ENCODE results near the gene OOSP1.

The OOSP1 gene

DNA sequence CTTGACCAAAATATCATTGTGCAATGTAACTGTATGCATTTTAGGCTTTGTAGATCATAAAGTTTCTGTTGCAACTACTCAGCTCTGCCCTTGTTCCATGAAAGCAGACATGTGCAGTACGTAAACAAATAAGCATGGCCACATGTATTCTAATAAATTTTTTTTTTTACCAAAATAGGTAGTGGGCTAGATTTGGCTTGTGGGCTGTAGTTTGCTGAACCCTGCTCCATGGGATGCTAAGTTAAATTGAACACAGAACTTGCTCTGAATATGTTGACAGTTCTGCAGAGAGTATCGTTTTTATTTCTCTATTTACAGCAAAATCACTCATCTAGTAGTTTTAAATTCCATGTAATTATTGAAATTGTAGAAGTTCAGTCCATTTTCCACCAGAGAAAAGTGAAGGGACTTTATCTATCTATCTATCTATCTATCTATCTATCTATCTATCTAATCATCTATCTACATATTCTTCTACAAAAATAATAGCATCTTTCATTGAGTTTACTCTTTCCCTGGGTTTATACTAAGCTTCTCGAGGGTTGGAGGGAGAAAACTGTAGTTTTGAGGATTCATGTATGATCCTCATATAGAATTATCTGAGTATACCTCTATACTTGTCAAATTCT lies 16.1 kb downstream of the OOSP1 start:
- H3K9me3 ChIP-seq = no peaks in the 10 kb centered on the region
- no peaks in the 10 kb centered on the region for H3K36me3 ChIP-seq
- H3K27me3 ChIP-seq = no peaks in the 10 kb centered on the region
- no peaks in the 10 kb centered on the region for H4K20me1 ChIP-seq
- H3K9ac ChIP-seq = no peak overlapping the region
- no peak overlapping the region for H3K27ac ChIP-seq
- no peaks in the 10 kb centered on the region for H3K4me1 ChIP-seq
- no peak overlapping the region for H3K4me2 ChIP-seq
- H3K4me3 ChIP-seq = no peak overlapping the region
- TF ChIP-seq Cebpa-rat (IDR thresholded peaks at IDR 0.05) = no peak

DNA sequence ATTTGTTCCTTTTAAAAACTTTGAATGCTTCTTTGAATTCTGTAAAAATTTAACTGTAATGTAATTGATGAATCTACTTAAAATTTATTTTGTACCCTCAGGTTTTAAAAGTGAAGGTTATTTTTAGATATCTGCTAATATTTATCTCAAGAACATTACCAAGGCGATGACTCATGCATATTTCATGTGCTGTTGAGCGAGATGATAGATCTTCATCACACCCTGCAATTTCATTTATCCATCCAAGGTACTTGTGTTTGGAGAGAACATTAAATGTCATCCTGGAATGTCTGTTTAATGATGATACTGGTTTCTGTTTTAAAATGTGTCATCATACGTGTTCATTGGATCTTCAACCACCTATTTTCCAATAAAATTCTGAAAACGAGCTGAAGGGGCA lies 18.9 kb downstream of the OOSP1 start:
- Histone ChIP-seq H3K4me2 (no peak overlapping the region), H3K36me3 (no peaks in the 10 kb centered on the region), H3K9ac (no peak overlapping the region), H3K4me3 (no peak overlapping the region), H3K27ac (no peak overlapping the region), H3K9me3 (no peaks in the 10 kb centered on the region), H4K20me1 (no peaks in the 10 kb centered on the region), H3K27me3 (no peaks in the 10 kb centered on the region), H3K4me1 (no peaks in the 10 kb centered on the region)
- TF ChIP-seq Cebpa-rat (IDR thresholded peaks at IDR 0.05) = no peak

DNA sequence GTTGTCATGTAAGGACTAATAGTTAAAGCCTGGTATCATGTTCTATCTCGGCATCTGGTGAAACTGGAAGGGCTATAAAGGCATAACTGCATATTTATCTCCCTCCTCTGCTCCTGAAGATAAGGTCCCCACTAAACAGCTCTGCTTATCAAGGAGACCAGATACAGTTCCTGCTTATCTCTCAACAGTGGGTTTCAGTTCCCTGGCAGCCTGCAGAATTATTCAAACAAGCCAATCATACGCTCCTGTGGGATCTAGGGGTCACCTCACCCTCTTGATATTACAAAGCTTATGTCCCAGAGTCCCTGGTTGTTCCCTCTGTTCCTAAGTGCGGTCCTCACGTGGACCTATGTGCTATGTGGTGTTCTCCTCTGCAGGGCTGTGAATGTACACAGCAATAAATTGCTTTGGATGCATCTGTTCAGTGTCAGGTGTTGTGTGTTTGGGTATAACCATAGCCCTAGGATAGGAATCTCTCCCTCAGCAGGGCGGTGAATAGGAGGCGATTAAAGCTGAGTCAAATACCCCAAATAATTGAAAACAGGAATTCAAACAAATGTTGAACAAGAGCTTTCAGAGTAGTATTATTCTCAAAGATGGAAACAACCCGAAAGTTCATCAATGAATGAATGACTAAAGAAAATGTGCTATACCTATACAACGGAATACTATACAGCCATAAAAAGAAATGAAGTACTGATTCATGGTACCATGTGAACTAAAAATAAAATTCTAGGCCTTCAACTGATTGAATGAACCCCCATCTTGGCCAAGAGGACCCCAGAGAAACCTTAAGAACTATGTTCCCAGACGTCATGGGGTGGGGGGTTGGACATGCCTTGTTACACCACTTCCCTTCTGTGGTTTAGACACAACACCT lies 22.5 kb downstream of the OOSP1 start:
- no peak overlapping the region for H3K27ac ChIP-seq
- H3K9me3 ChIP-seq = no peaks in the 10 kb centered on the region
- no peaks in the 10 kb centered on the region for H3K27me3 ChIP-seq
- no peak overlapping the region for H3K4me3 ChIP-seq
- no peaks in the 10 kb centered on the region for H3K4me1 ChIP-seq
- no peak overlapping the region for H3K4me2 ChIP-seq
- no peak for TF ChIP-seq Cebpa-rat (IDR thresholded peaks at IDR 0.05)
- H3K9ac ChIP-seq = no peak overlapping the region
- H4K20me1 ChIP-seq = no peaks in the 10 kb centered on the region
- H3K36me3 ChIP-seq = no peaks in the 10 kb centered on the region

DNA sequence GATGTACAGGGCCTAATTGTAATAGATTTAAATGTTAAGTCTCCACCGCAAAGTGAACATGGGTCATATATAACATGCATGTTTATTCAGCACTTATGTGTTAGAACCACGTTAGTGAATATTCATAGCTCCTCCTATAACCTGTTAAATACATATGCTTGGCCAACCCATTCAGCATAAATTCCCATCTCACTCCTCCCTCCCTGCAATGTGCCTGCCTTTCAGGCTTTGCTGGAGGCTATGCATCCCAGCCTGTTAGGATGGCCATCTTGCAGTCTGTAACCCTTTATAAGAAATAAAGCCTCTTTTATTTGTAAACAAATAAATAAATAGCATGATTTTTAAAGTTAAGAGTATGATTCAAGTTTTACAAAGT lies 23.9 kb downstream of the OOSP1 start:
- TF ChIP-seq Cebpa-rat (IDR thresholded peaks at IDR 0.05) = no peak
- Histone ChIP-seq H4K20me1 (no peaks in the 10 kb centered on the region), H3K27me3 (no peaks in the 10 kb centered on the region), H3K9me3 (no peaks in the 10 kb centered on the region), H3K4me1 (no peaks in the 10 kb centered on the region), H3K27ac (no peak overlapping the region), H3K9ac (no peak overlapping the region), H3K4me3 (no peak overlapping the region), H3K4me2 (no peak overlapping the region), H3K36me3 (no peaks in the 10 kb centered on the region)

DNA sequence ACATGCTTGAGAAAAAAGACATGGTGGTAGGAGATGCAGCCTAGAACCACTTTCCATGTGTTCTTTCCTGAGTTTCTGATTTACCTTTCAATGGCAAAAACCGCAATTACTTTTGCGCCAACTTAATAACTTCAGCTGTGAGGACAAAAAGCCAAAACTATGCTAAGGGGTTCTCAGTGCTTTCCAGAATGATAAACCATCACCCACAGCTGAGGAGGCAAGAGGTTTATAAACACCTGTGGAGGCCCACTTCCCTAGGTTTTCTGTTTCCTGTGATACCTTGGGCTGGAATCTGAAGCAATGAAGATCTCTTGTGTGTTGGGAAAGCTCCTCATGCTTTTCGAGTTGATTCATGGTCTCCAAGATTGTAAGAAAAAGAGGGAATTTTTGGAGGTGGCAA lies 25.5 kb downstream of the OOSP1 start, which contains the start of gene OOSP4A:
OOSP4A (plus strand) TSS at position 301 of the 400 bp plus-strand sequence; CDS start at position 301, 0 bp downstream.
- Histone ChIP-seq H3K4me2 (no peak within 1 kb of the TSS), H4K20me1 (no peaks in the 10 kb centered on the region), H3K4me1 (no peaks in the 10 kb centered on the region), H3K36me3 (no peaks in the 10 kb centered on the region), H3K4me3 (no peak within 1 kb of the TSS), H3K9ac (no peak within 1 kb of the TSS), H3K27ac (no peak within 1 kb of the TSS), H3K27me3 (no peaks in the 10 kb centered on the region), H3K9me3 (no peaks in the 10 kb centered on the region)
- no peak for TF ChIP-seq Cebpa-rat (IDR thresholded peaks at IDR 0.05)

DNA sequence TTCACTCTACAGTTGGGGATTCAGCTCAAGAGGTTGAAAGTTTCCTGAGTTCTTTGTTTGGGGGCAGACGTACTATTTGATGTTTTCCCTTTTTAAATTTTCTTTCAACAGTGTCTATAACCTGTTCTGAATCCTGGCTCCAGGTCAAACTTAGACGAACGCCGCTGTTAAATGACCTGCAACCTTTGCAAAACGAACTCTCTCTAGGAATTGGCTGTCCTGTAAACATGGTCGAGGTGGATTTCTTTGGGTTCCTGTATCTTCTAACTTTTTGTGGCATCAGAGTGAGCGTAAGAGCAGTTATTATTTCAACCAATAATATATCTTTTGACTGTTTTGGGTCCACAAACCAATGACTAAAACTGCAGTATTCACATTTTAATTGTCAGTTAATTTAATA lies 27.2 kb downstream of the OOSP1 start:
- no peak for TF ChIP-seq Cebpa-rat (IDR thresholded peaks at IDR 0.05)
- no peak overlapping the region for H3K27ac ChIP-seq

DNA sequence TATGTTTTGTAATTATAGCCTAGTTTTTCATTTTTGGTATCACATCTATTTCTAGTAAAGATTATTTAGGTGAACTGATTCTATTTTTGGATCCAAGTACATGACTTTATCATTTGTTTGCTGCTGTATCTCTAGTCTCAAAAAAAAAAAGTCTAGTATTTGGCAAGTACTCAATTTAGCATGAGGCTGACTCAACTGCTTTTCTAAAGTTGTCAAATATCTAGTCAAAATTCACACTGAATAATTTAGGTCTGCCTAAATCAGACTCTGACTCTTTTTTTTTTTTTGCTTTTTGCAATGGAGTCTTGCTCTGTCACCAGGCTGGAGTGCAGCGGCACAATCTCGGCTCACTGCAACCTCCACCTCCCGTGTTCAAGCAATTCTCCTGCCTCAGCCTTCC lies 28.0 kb downstream of the OOSP1 start:
- Histone ChIP-seq H3K9ac (no peak overlapping the region), H3K4me1 (no peaks in the 10 kb centered on the region), H3K9me3 (no peaks in the 10 kb centered on the region), H3K36me3 (no peaks in the 10 kb centered on the region), H3K27me3 (no peaks in the 10 kb centered on the region), H4K20me1 (no peaks in the 10 kb centered on the region), H3K27ac (no peak overlapping the region), H3K4me2 (no peak overlapping the region), H3K4me3 (no peak overlapping the region)
- no peak for TF ChIP-seq Cebpa-rat (IDR thresholded peaks at IDR 0.05)

More for the DNA sequence above, 27.2 kb downstream of the OOSP1 start:
- no peak overlapping the region for H3K4me3 ChIP-seq
- H3K9ac ChIP-seq = no peak overlapping the region
- H3K36me3 ChIP-seq = no peaks in the 10 kb centered on the region
- H3K9me3 ChIP-seq = no peaks in the 10 kb centered on the region
- no peak overlapping the region for H3K4me2 ChIP-seq
- H4K20me1 ChIP-seq = no peaks in the 10 kb centered on the region
- H3K27me3 ChIP-seq = no peaks in the 10 kb centered on the region
- H3K4me1 ChIP-seq = no peaks in the 10 kb centered on the region

DNA sequence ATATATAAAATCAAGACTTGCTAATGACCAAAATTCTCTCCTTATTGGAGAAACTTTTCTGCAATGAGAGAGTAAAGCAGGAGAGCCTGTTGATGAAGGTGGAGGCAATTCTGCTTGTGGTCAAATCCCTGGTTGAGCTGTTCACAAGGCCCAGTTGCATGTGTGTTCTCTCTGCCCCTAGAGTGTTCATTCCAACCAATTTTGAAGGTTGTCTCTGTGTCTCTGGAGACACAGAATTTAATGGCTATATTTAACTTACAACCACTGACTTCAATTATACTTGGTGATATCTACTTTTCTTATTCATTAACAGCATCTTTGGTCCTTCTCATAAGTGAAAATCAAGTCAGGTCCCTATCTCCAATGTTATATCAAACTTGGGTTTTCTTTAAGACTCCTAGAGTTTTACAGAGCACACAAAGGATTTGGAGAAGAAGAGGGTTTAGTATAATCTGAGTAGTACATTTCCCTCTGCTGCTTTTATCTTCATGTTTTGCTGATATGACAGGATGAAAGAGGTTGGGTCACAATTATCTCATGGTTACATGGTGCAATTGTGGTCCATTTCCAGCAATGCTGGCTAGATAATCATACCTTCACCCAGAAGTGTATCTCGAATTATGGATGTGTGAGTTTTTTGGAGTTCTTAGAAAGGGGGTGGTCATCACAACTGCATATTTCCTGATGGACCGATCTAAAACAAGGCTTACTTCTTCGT lies 29.6 kb downstream of the OOSP1 start:
- Histone ChIP-seq H3K9me3 (no peaks in the 10 kb centered on the region), H3K4me1 (no peaks in the 10 kb centered on the region), H4K20me1 (no peaks in the 10 kb centered on the region), H3K27me3 (no peaks in the 10 kb centered on the region), H3K27ac (no peak overlapping the region), H3K36me3 (no peaks in the 10 kb centered on the region), H3K4me3 (no peak overlapping the region), H3K4me2 (no peak overlapping the region), H3K9ac (no peak overlapping the region)
- no peak for TF ChIP-seq Cebpa-rat (IDR thresholded peaks at IDR 0.05)

DNA sequence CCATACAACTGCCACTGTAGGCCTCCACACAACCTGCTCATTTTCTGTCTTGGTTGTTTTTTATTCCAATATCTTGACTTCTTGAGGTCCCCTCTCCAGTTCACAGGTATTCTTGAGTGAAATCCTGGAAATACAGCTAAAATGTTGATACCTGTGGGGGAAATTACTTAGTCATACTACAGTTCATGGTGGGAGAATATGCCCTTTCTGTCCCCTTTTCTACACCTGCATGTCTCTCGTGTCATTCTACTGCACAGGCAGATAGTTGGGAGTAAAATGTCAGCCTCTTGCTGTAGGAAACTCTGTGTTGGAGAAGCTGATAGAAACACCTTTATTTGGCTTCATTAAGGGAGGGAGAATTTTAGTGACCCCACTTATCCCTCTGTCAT lies 30.2 kb downstream of the OOSP1 start:
- no peaks in the 10 kb centered on the region for H4K20me1 ChIP-seq
- H3K4me3 ChIP-seq = no peak overlapping the region
- no peaks in the 10 kb centered on the region for H3K36me3 ChIP-seq
- TF ChIP-seq Cebpa-rat (IDR thresholded peaks at IDR 0.05) = no peak
- H3K27me3 ChIP-seq = no peaks in the 10 kb centered on the region
- H3K27ac ChIP-seq = no peak overlapping the region
- no peaks in the 10 kb centered on the region for H3K9me3 ChIP-seq
- no peaks in the 10 kb centered on the region for H3K4me1 ChIP-seq
- no peak overlapping the region for H3K4me2 ChIP-seq
- H3K9ac ChIP-seq = no peak overlapping the region

DNA sequence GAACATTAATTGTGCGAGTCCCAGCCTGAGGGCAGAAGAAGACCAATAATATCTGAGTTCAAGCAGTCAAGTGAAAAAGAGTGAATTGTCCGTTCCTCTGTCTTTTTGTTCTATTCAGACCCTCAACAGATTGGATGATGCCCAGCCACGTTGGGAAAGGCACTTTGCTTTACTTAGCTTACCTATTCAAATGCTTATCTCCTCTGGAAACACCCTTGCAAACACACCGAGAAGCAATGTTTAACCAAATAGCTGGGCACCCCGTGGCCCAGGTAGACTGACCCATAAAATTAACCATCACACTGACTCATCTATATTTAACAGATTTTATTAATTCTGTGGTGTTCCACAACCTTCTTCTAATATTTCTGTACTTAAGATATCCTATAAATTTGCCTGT lies 34.9 kb downstream of the OOSP1 start:
- no peak overlapping the region for H3K9ac ChIP-seq

More for the DNA sequence above, 34.9 kb downstream of the OOSP1 start:
- H3K4me2 ChIP-seq = no peak overlapping the region
- H3K4me1 ChIP-seq = no peaks in the 10 kb centered on the region
- no peak overlapping the region for H3K27ac ChIP-seq
- H3K27me3 ChIP-seq = no peaks in the 10 kb centered on the region
- no peaks in the 10 kb centered on the region for H3K36me3 ChIP-seq
- no peak overlapping the region for H3K4me3 ChIP-seq
- H4K20me1 ChIP-seq = no peaks in the 10 kb centered on the region
- H3K9me3 ChIP-seq = no peaks in the 10 kb centered on the region
- TF ChIP-seq Cebpa-rat (IDR thresholded peaks at IDR 0.05) = no peak
